GM19025 (cell line): ENCODE measurements around the gene SUSD1.

ENCODE experiments used
- ATAC-seq: cut with Tn5 transposase; IDR thresholded peaks from one replicate; pipeline ENCODE4 v1.9.1; 2021; ENCODE audit warnings: mild to moderate bottlenecking, low read depth, moderate library complexity; ENCODE audit not compliant: unreplicated experiment

The SUSD1 gene

GRCh38 chr9:111993319-111993718 lies 181.8 kb downstream of the SUSD1 start:
- no peak for ATAC-seq

GRCh38 chr9:111992523-111992922 lies 182.6 kb downstream of the SUSD1 start:
- ATAC-seq: peak; percentile 87

GRCh38 chr9:111991179-111991578 lies 183.9 kb downstream of the SUSD1 start:
- no peak for ATAC-seq
